ENCODE measurements around the gene ABLIM1.

The ABLIM1 gene

GRCh38 chr10:114537736-114538135 is 120.3 kb downstream of the ABLIM1 start:
- TF ChIP-seq EP300 (IDR thresholded peaks at IDR 0.05; ENCODE audit: borderline replicate concordance) (no peak), TEAD4 (IDR thresholded peaks at IDR 0.05) (peak; percentile 72)

- TF ChIP-seq EGR1 (IDR thresholded peaks at IDR 0.05), result no peak
- no peak for TF ChIP-seq NFIC (IDR thresholded peaks at IDR 0.05)
- TF ChIP-seq ZBTB7A (IDR thresholded peaks at IDR 0.05; ENCODE audit: low read depth), result no peak
- no peak for TF ChIP-seq TEAD4 (IDR thresholded peaks at IDR 0.05)
- TF ChIP-seq YY1 (IDR thresholded peaks at IDR 0.05; ENCODE audit: low read depth), result no peak
- no peak for TF ChIP-seq FOXM1 (IDR thresholded peaks at IDR 0.05; ENCODE audit: borderline replicate concordance, low read depth)
- no peak for TF ChIP-seq MAX (IDR thresholded peaks at IDR 0.05)
- no peak for TF ChIP-seq CEBPB (IDR thresholded peaks at IDR 0.05)
- no peak for TF ChIP-seq TAF1 (IDR thresholded peaks at IDR 0.05; ENCODE audit: low read depth)
- TF ChIP-seq USF1 (IDR thresholded peaks at IDR 0.05), result no peak
- TF ChIP-seq CREB1 (IDR thresholded peaks at IDR 0.05; ENCODE audit: low read depth), result no peak
- no peak for TF ChIP-seq EP300 (IDR thresholded peaks at IDR 0.05; ENCODE audit: borderline replicate concordance)
- TF ChIP-seq RAD21 (IDR thresholded peaks at IDR 0.05; ENCODE audit: low read depth), result no peak
- TF ChIP-seq REST (IDR thresholded peaks at IDR 0.05; ENCODE audit: low read depth), result no peak
- TF ChIP-seq TCF12 (IDR thresholded peaks at IDR 0.05; ENCODE audit: low read depth), result no peak
Observed at GRCh38 chr10:114534571-114534981, 123.5 kb downstream of the ABLIM1 start.

- TF ChIP-seq MAX (IDR thresholded peaks at IDR 0.05), result no peak
- no peak for TF ChIP-seq EGR1 (IDR thresholded peaks at IDR 0.05)
- TF ChIP-seq NFIC (IDR thresholded peaks at IDR 0.05), result no peak
- no peak for TF ChIP-seq TCF12 (IDR thresholded peaks at IDR 0.05; ENCODE audit: low read depth)
- no peak for TF ChIP-seq EP300 (IDR thresholded peaks at IDR 0.05; ENCODE audit: borderline replicate concordance)
- no peak for TF ChIP-seq FOXM1 (IDR thresholded peaks at IDR 0.05; ENCODE audit: borderline replicate concordance, low read depth)
- TF ChIP-seq RAD21 (IDR thresholded peaks at IDR 0.05; ENCODE audit: low read depth), result no peak
- TF ChIP-seq CREB1 (IDR thresholded peaks at IDR 0.05; ENCODE audit: low read depth), result no peak
- TF ChIP-seq ZBTB7A (IDR thresholded peaks at IDR 0.05; ENCODE audit: low read depth), result no peak
- TF ChIP-seq REST (IDR thresholded peaks at IDR 0.05; ENCODE audit: low read depth), result no peak
- TF ChIP-seq TEAD4 (IDR thresholded peaks at IDR 0.05), result no peak
Observed at GRCh38 chr10:114532226-114532625, 125.8 kb downstream of the ABLIM1 start.

- no peak for TF ChIP-seq ZBTB7A (IDR thresholded peaks at IDR 0.05; ENCODE audit: low read depth)
- no peak for TF ChIP-seq EGR1 (IDR thresholded peaks at IDR 0.05)
- no peak for TF ChIP-seq TAF1 (IDR thresholded peaks at IDR 0.05; ENCODE audit: low read depth)
- no peak for TF ChIP-seq RAD21 (IDR thresholded peaks at IDR 0.05; ENCODE audit: low read depth)
- peak; percentile 37; the same call in 1 of the 2 replicates for TF ChIP-seq EP300 (IDR thresholded peaks at IDR 0.05; ENCODE audit: borderline replicate concordance)
- TF ChIP-seq YY1 (IDR thresholded peaks at IDR 0.05; ENCODE audit: low read depth), result no peak
- no peak for TF ChIP-seq CEBPB (IDR thresholded peaks at IDR 0.05)
- peak; percentile 94 for TF ChIP-seq MAX (IDR thresholded peaks at IDR 0.05)
- 0 out of 2 replicates have a peak, but pooled peaks have one; percentile 17 for TF ChIP-seq TCF12 (IDR thresholded peaks at IDR 0.05; ENCODE audit: low read depth)
- no peak for TF ChIP-seq NFIC (IDR thresholded peaks at IDR 0.05)
Observed at GRCh38 chr10:114526504-114527238, 131.4 kb downstream of the ABLIM1 start.

- TF ChIP-seq REST (IDR thresholded peaks at IDR 0.05; ENCODE audit: low read depth), result no peak
- no peak for TF ChIP-seq MAX (IDR thresholded peaks at IDR 0.05)
- no peak for TF ChIP-seq EP300 (IDR thresholded peaks at IDR 0.05; ENCODE audit: borderline replicate concordance)
- TF ChIP-seq ZBTB7A (IDR thresholded peaks at IDR 0.05; ENCODE audit: low read depth), result no peak
- no peak for TF ChIP-seq TEAD4 (IDR thresholded peaks at IDR 0.05)
- TF ChIP-seq TCF12 (IDR thresholded peaks at IDR 0.05; ENCODE audit: low read depth), result no peak
- no peak for TF ChIP-seq YY1 (IDR thresholded peaks at IDR 0.05; ENCODE audit: low read depth)
- TF ChIP-seq CREB1 (IDR thresholded peaks at IDR 0.05; ENCODE audit: low read depth), result no peak
- no peak for TF ChIP-seq TAF1 (IDR thresholded peaks at IDR 0.05; ENCODE audit: low read depth)
- no peak for TF ChIP-seq FOXM1 (IDR thresholded peaks at IDR 0.05; ENCODE audit: borderline replicate concordance, low read depth)
- no peak for TF ChIP-seq RAD21 (IDR thresholded peaks at IDR 0.05; ENCODE audit: low read depth)
- TF ChIP-seq EGR1 (IDR thresholded peaks at IDR 0.05), result no peak
- no peak for TF ChIP-seq CEBPB (IDR thresholded peaks at IDR 0.05)
- no peak for TF ChIP-seq NFIC (IDR thresholded peaks at IDR 0.05)
- no peak for TF ChIP-seq USF1 (IDR thresholded peaks at IDR 0.05)
Observed at GRCh38 chr10:114526126-114526503, 132.0 kb downstream of the ABLIM1 start.

All from Ishikawa (cell line).